Measurements from ENCODE around the gene KATNAL1.

KATNAL1 gene

GRCh38 chr13:30158774-30159445, 148.4 kb downstream of the KATNAL1 start:
- DNase-seq = no peak

- DNase-seq = peak; percentile 15
These were observed 149.7 kb downstream of the KATNAL1 start for GRCh38 chr13:30157616-30157993.

GRCh38 chr13:30156826-30157615, 150.3 kb downstream of the KATNAL1 start:
- no peak for DNase-seq

- no peak for DNase-seq
These were observed 151.1 kb downstream of the KATNAL1 start for GRCh38 chr13:30156270-30156669.

GRCh38 chr13:30154931-30155330, 152.4 kb downstream of the KATNAL1 start:
- DNase-seq = no peak

GRCh38 chr13:30154531-30154930, 152.8 kb downstream of the KATNAL1 start:
- no peak for DNase-seq

GRCh38 chr13:30153545-30154426, 153.6 kb downstream of the KATNAL1 start:
- DNase-seq = no peak

Measured in RPMI8226 (cell line).